ENCODE results near the gene SEMA5B.

SEMA5B gene

GRCh38 chr3:122929188-122930062 lies 98.1 kb downstream of the SEMA5B start:
- in situ Hi-C loops (cut with HindIII; ENCODE audit: low sequenced_read_pairs), result no loop called here

GRCh38 chr3:122928396-122929187 lies 99.0 kb downstream of the SEMA5B start:
- in situ Hi-C loops (cut with HindIII; ENCODE audit: low sequenced_read_pairs), result no loop called here

GRCh38 chr3:122927726-122928125 lies 99.8 kb downstream of the SEMA5B start:
- in situ Hi-C loops (cut with HindIII; ENCODE audit: low sequenced_read_pairs), result no loop called here

GRCh38 chr3:122926811-122927210 lies 100.8 kb downstream of the SEMA5B start:
- in situ Hi-C loops (cut with HindIII; ENCODE audit: low sequenced_read_pairs), result no loop called here

GRCh38 chr3:122926322-122926721 lies 101.2 kb downstream of the SEMA5B start:
- in situ Hi-C loops (cut with HindIII; ENCODE audit: low sequenced_read_pairs), result no loop called here

- in situ Hi-C loops (cut with HindIII; ENCODE audit: low sequenced_read_pairs), result no loop called here
Observed at GRCh38 chr3:122925756-122926155, 101.8 kb downstream of the SEMA5B start.

GRCh38 chr3:122924056-122924455 lies 103.5 kb downstream of the SEMA5B start:
- in situ Hi-C loops (cut with HindIII; ENCODE audit: low sequenced_read_pairs), result loop anchor here (25.0 kb wide), 1 partner anchor 112 kb away; no protein-coding TSS in a partner anchor

GRCh38 chr3:122923611-122924010 lies 104.0 kb downstream of the SEMA5B start:
- in situ Hi-C loops (cut with HindIII; ENCODE audit: low sequenced_read_pairs), result loop anchor here (25.0 kb wide), 1 partner anchor 111 kb away; no protein-coding TSS in a partner anchor

- in situ Hi-C loops (cut with HindIII; ENCODE audit: low sequenced_read_pairs), result loop anchor here (25.0 kb wide), 1 partner anchor 110 kb away; no protein-coding TSS in a partner anchor
Observed at GRCh38 chr3:122921791-122922651, 105.5 kb downstream of the SEMA5B start.

- in situ Hi-C loops (cut with HindIII; ENCODE audit: low sequenced_read_pairs), result loop anchor here (25.0 kb wide), 1 partner anchor 109 kb away; no protein-coding TSS in a partner anchor
Observed at GRCh38 chr3:122920986-122921385, 106.6 kb downstream of the SEMA5B start.

- in situ Hi-C loops (cut with HindIII; ENCODE audit: low sequenced_read_pairs), result loop anchor here (25.0 kb wide), 1 partner anchor 107 kb away; no protein-coding TSS in a partner anchor
Observed at GRCh38 chr3:122919291-122919610, 108.3 kb downstream of the SEMA5B start.

GRCh38 chr3:122918576-122919290 lies 108.8 kb downstream of the SEMA5B start:
- in situ Hi-C loops (cut with HindIII; ENCODE audit: low sequenced_read_pairs), result loop anchor here (25.0 kb wide), 1 partner anchor 106 kb away; no protein-coding TSS in a partner anchor

- in situ Hi-C loops (cut with HindIII; ENCODE audit: low sequenced_read_pairs), result loop anchor here (25.0 kb wide), 1 partner anchor 105 kb away; no protein-coding TSS in a partner anchor
Observed at GRCh38 chr3:122917412-122917811, 110.2 kb downstream of the SEMA5B start.

- in situ Hi-C loops (cut with HindIII; ENCODE audit: low sequenced_read_pairs), result loop anchor here (25.0 kb wide), 1 partner anchor 104 kb away; no protein-coding TSS in a partner anchor
Observed at GRCh38 chr3:122916580-122916979, 111.0 kb downstream of the SEMA5B start.

GRCh38 chr3:122916084-122916483 lies 111.5 kb downstream of the SEMA5B start:
- in situ Hi-C loops (cut with HindIII; ENCODE audit: low sequenced_read_pairs), result loop anchor here (25.0 kb wide), 1 partner anchor 104 kb away; no protein-coding TSS in a partner anchor

- in situ Hi-C loops (cut with HindIII; ENCODE audit: low sequenced_read_pairs), result loop anchor here (25.0 kb wide), 1 partner anchor 103 kb away; no protein-coding TSS in a partner anchor
Observed at GRCh38 chr3:122915300-122916055, 112.1 kb downstream of the SEMA5B start.

- in situ Hi-C loops (cut with HindIII; ENCODE audit: low sequenced_read_pairs), result loop anchor here (25.0 kb wide), 1 partner anchor 101 kb away; no protein-coding TSS in a partner anchor
Observed at GRCh38 chr3:122913539-122914100, 113.9 kb downstream of the SEMA5B start.

GRCh38 chr3:122912772-122913538 lies 114.6 kb downstream of the SEMA5B start:
- in situ Hi-C loops (cut with HindIII; ENCODE audit: low sequenced_read_pairs), result loop anchor here (25.0 kb wide), 1 partner anchor 101 kb away; no protein-coding TSS in a partner anchor

Measured in DLD1 (cell line).